Esophagus squamous epithelium (tissue), 5 donors: ENCODE measurements around the gene MAD1L1. TPM values are rescaled to one million over a fixed set of nuclear protein-coding genes. Genes with fewer than 3 reads are reported as not detected.

Source experiments
- DNase-seq: peaks from one replicate; lab custom pipeline; 2025; lab: John Stamatoyannopoulos, UW
- H3K27ac ChIP-seq, 4 donors: fragments of 200-600 bp; sonication (generic); one replicate each; pipeline ENCODE4 v1.5.1; 2016 to 2019; ENCODE audit warnings: mild to moderate bottlenecking in 1 of 4
- H3K27me3 ChIP-seq, 4 donors: fragments of 200-600 bp; sonication (generic); 1 replicate in 3 of 4; 2 replicates in 1 of 4; pipeline versions ENCODE4 v1.5.1 to v1.6.0; 2017 to 2021; ENCODE audit warnings: antibody characterized with exemption in 1 of 4
- H3K36me3 ChIP-seq, 3 donors: fragments of 200-600 bp; sonication (generic); one replicate each; pipeline ENCODE4 v1.5.1; 2016 to 2019
- H3K4me1 ChIP-seq, 3 donors: fragments of 200-600 bp; sonication (generic); one replicate each; pipeline ENCODE4 v1.5.1; 2017 to 2019
- H3K4me3 ChIP-seq, 4 donors: fragments of 200-600 bp; sonication (generic); 1 replicate in 3 of 4; 2 replicates in 1 of 4; pipeline ENCODE4 v1.5.1; 2016 to 2019; ENCODE audit warnings: mild to moderate bottlenecking in 2 of 4, moderate library complexity in 1 of 4
- H3K9me3 ChIP-seq, 3 donors: fragments of 200-600 bp; sonication (generic); one replicate each; pipeline ENCODE4 v1.5.1; 2016 to 2019
- CTCF ChIP-seq, 6 experiments: fragments of 450-650 bp in 4 of 6; fragments of 200-600 bp in 2 of 6; sonication (generic) in 2 of 6; IDR thresholded peaks; one replicate each; pipeline ENCODE4 v1.5.1; 2016 to 2019; ENCODE audit warnings: antibody characterized with exemption in 6 of 6, mild to moderate bottlenecking in 4 of 6, moderate library complexity in 4 of 6
- POLR2A ChIP-seq, 4 donors: fragments of 450-650 bp; IDR thresholded peaks; one replicate each; pipeline ENCODE4 v1.6.1; 2017; ENCODE audit warnings: antibody characterized with exemption in 4 of 4, mild to moderate bottlenecking in 4 of 4, moderate library complexity in 3 of 4
- WGBS, 2 donors: methylation state at CpG; one replicate each; pipeline ENCODE4 v1.1.5; 2018; 5-methylcytosine and 5-hydroxymethylcytosine counted together
- intact Hi-C: fragments of 100-400 bp; cut with DNase I; formaldehyde crosslinking; loops from one replicate; pipeline ENCODE4 v1.15.0; 2022
- total RNA-seq, 4 donors: library from RNA; depleted of rRNA; stranded (reverse); fragments of >200 nt; gene quantifications; one replicate each; pipeline ENCODE4 v1.1.0, GENCODE V29; 2016
- donor health status: DM: yes; HTN: yes; CAD: no.

The MAD1L1 gene
- total RNA-seq, 4 donors from 2014 or later, result 16.6 to 40.4 (median 30.2) TPM

GRCh38 chr7:2217206-2217605 lies 15.5 kb downstream of the MAD1L1 start:
- Histone ChIP-seq H3K4me3 (no peak overlapping the region), H3K27me3 (no peaks in the 10 kb centered on the region), H3K4me1 (no peaks in the 10 kb centered on the region), H3K27ac (no peak overlapping the region), H3K9me3 (no peaks in the 10 kb centered on the region), H3K36me3 (peaks cover 20 to 99% (median 35%) of the 10 kb centered on the region in 3 donors)
- no peak for DNase-seq
- intact Hi-C loops, result loop anchor here (10.0 kb wide), 1 partner anchor 552 kb away; no protein-coding TSS in a partner anchor
- WGBS, 2 donors, result 70 to 89% methylated on average over 2 to 7 of the region's 10 CpGs
- TF ChIP-seq POLR2A (IDR thresholded peaks at IDR 0.05) (no peak), CTCF (IDR thresholded peaks at IDR 0.05) (no peak)

- DNase-seq, result no peak
- TF ChIP-seq CTCF (IDR thresholded peaks at IDR 0.05) (no peak), POLR2A (IDR thresholded peaks at IDR 0.05) (no peak)
- Histone ChIP-seq H3K4me3 (no peak overlapping the region), H3K36me3 (peaks cover 25 to 99% (median 40%) of the 10 kb centered on the region in 3 donors), H3K9me3 (no peaks in the 10 kb centered on the region), H3K4me1 (no peaks in the 10 kb centered on the region), H3K27me3 (no peaks in the 10 kb centered on the region), H3K27ac (no peak overlapping the region)
- 90 to 97% methylated on average over 11 of the region's 17 CpGs for WGBS, 2 donors
- intact Hi-C loops, result loop anchor here (10.0 kb wide), 1 partner anchor 551 kb away; no protein-coding TSS in a partner anchor
These were observed 16.9 kb downstream of the MAD1L1 start for GRCh38 chr7:2215851-2216250.

- intact Hi-C loops, result loop anchor here (10.0 kb wide), 1 partner anchor 550 kb away; no protein-coding TSS in a partner anchor
- no peak for DNase-seq
- no peak overlapping the region for H3K27ac ChIP-seq
- TF ChIP-seq POLR2A (IDR thresholded peaks at IDR 0.05), result no peak
- TF ChIP-seq CTCF (IDR thresholded peaks at IDR 0.05), result no peak
- H3K4me3 ChIP-seq, result no peak overlapping the region
- H3K4me1 ChIP-seq, result no peaks in the 10 kb centered on the region
- peaks cover 25 to 96% (median 40%) of the 10 kb centered on the region in 3 donors for H3K36me3 ChIP-seq
- H3K9me3 ChIP-seq, result no peaks in the 10 kb centered on the region
- 68 to 75% methylated on average over 5 to 9 of the region's 9 CpGs for WGBS, 2 donors
- no peaks in the 10 kb centered on the region for H3K27me3 ChIP-seq
These were observed 18.1 kb downstream of the MAD1L1 start for GRCh38 chr7:2214636-2215035.

GRCh38 chr7:2213551-2214215 lies 19.1 kb downstream of the MAD1L1 start:
- H3K36me3 ChIP-seq, result peaks cover 25 to 94% (median 40%) of the 10 kb centered on the region in 3 donors
- H3K9me3 ChIP-seq, result no peaks in the 10 kb centered on the region
- no peak overlapping the region for H3K27ac ChIP-seq
- DNase-seq, result no peak
- TF ChIP-seq POLR2A (IDR thresholded peaks at IDR 0.05), result no peak
- TF ChIP-seq CTCF (IDR thresholded peaks at IDR 0.05), result no peak
- intact Hi-C loops, result loop anchor here (10.0 kb wide), 1 partner anchor 549 kb away; no protein-coding TSS in a partner anchor
- 94 to 96% methylated on average over 6 to 7 of the region's 15 CpGs for WGBS, 2 donors
- H3K4me3 ChIP-seq, result no peak overlapping the region
- no peaks in the 10 kb centered on the region for H3K27me3 ChIP-seq
- H3K4me1 ChIP-seq, result no peaks in the 10 kb centered on the region

- WGBS, 2 donors, result 95 to 100% methylated on average over 4 of the region's 10 CpGs
These were observed 19.8 kb downstream of the MAD1L1 start for GRCh38 chr7:2212906-2213305.

More at GRCh38 chr7:2212906-2213305, 19.8 kb downstream of the MAD1L1 start:
- H3K36me3 ChIP-seq, result peaks cover 25 to 94% (median 42%) of the 10 kb centered on the region in 3 donors
- H3K4me1 ChIP-seq, result no peaks in the 10 kb centered on the region
- TF ChIP-seq POLR2A (IDR thresholded peaks at IDR 0.05), result no peak
- H3K4me3 ChIP-seq, result no peak overlapping the region
- intact Hi-C loops, result loop anchor here (10.0 kb wide), 1 partner anchor 548 kb away; no protein-coding TSS in a partner anchor
- no peaks in the 10 kb centered on the region for H3K9me3 ChIP-seq
- DNase-seq, result no peak
- no peaks in the 10 kb centered on the region for H3K27me3 ChIP-seq
- H3K27ac ChIP-seq, result no peak overlapping the region
